SK-N-MC (cell line): Measurements from ENCODE around the gene ZNF514.

ENCODE experiments used
- EZH2 ChIP-seq: fragments of 200-600 bp; sonication (generic); IDR thresholded peaks from one replicate; pipeline ENCODE4 v1.6.1; 2017; ENCODE audit warnings: antibody characterized with exemption
- POLR2AphosphoS5 ChIP-seq: IDR thresholded peaks from 2 replicates; pipeline ENCODE4 v1.6.1; 2012; ENCODE audit warnings: mild to moderate bottlenecking, low read depth, low read length, borderline replicate concordance

- TF ChIP-seq EZH2 (no peak), POLR2AphosphoS5 (no peak)
Observed at GRCh38 chr2:95122197-95122551, 37.5 kb downstream of the ZNF514 start.
